ENCODE results near the gene KIFBP.
A peak's percentile ranks its signal among the peaks of the same experiment; 100 is the strongest.

KIFBP gene

GRCh38 chr10:69051303-69051702, 62.7 kb downstream of the KIFBP start:
- no peak for DNase-seq (ENCODE audit: low spot score)

DNA sequence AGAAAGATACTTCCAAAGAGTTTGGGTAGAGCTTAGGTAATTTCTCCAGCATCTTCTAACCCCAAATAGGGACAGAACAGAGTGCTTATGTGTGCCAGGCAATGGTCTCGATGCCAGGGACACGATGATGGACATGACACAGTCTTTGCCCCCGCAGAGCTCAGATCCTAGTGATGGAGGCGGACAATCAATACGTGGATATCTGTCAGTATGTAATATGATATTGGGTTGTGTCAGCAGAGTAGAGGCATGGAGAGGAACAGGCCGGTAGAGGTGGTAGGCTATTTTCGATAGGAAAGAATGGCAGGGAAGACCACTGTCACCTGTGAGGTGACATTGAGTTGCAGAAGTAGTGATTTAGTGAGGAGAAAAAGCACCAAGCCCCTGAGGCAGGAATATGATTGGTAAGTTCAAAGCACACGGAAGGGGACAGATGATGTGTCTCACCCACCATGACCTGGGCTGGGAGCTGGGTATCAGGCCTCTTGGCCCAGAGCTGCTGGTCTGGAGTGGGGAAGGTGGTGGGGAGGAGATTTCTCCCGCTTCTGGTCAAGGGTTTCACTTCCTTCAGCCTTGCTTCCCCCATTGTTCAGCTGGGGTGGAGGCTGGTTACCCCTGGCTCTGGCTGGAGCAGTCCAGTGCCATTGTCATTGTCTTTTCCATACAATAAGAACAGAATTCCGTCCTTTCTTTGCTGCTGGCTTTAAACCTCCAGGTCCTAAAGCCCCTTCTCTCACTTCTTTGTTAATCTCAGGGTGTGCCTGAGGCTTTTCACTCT, 63.3 kb downstream of the KIFBP start:
- no peak for DNase-seq (ENCODE audit: low spot score)

DNA sequence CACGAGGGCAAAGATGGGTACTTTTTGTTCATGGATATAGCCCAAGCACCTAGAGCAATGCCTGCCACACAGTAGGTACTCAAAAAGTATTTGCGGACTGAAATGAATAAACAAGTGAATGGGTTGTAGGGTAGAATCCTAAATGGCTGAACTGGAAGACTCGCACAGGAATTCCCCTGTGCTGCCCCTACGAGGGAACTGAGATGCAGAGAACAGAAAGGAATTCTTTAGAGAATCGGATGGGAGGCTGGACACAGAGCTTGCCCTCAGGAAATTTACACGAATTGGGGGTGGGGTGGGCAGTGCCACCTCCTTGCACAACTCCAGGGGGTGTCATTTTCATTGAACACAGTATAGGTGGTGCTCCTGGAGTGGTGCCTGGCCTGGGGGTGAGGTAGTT, 64.1 kb downstream of the KIFBP start:
- DNase-seq (ENCODE audit: low spot score): no peak

- DNase-seq (ENCODE audit: low spot score): no peak
Measured at GRCh38 chr10:69055241-69055640, 66.6 kb downstream of the KIFBP start.

DNA sequence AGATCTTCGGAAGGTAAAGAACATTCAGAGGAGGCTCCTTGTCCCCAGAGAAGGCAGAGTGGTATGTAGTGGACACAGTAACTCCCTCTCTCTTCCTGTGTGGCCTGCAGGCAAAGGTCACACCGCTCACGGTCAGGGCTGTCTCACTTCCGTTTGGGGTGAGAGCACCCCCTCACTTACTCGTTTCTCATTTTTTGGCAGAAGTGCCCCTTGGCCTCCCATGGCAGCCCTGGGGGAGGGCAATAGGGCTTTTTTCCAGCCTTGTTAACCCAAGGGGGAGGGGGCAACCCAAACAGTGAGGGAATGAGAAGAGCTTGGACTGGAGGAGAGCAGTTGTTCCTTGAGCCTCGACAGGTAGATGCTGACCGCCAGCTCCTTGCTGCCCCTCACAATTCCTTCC, 67.5 kb downstream of the KIFBP start:
- no peak for DNase-seq (ENCODE audit: low spot score)

- DNase-seq (ENCODE audit: low spot score): no peak
Measured at GRCh38 chr10:69056536-69057260, 68.1 kb downstream of the KIFBP start.

GRCh38 chr10:69057261-69057950, 68.8 kb downstream of the KIFBP start:
- no peak for DNase-seq (ENCODE audit: low spot score)

DNA sequence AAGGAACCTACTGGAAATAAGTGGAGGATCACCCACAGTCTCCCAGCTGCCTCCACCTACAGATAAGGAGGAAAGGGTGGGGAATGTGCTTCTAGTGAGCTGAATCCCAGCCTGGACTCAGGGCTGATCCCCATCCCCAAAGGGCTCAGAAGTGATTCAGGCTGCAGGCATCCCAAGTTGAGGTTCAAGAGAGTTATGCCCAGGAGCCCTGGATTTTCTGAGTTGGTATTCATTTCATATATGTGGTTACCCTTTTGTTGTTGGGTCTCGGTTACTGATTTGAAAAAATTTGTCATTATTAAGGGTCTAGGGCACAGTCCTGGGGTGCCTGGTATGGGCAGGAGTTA, 69.3 kb downstream of the KIFBP start:
- no peak for DNase-seq (ENCODE audit: low spot score)

DNA sequence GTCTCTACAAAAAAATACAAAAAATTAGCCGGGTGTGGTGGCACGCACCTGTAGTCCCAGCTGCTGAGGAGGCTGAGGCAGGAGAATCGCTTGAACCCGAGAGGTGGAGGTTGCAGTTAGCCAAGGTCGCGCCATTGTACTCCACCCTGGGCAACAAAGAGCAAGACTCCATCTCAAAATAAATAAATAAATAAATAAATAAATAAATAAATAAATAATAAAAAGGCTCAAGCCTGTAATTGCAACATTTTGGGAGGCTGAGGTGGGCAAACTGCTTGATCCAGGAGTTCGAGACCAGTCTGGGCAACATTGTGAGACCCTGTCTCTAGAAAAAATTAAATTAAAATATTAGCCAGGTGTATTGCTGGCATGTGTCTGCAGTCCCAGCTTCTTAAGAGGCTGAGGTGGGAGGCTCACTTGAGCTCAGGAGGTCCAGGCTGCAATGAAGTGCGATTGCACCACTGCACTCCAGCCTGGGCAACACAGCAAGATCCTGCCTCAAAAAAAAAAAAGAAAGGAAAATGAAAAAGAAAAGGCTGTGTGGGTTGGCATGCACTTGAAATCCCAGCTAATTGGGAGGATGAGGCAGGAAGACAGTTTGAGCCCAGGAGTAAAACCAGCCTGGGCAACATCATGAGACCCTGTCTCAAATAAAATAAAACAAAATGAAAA, 71.7 kb downstream of the KIFBP start:
- DNase-seq (ENCODE audit: low spot score): no peak

GRCh38 chr10:69061305-69062161, 72.9 kb downstream of the KIFBP start:
- DNase-seq (ENCODE audit: low spot score): peak; percentile 6

GRCh38 chr10:69062901-69063300, 74.3 kb downstream of the KIFBP start:
- DNase-seq (ENCODE audit: low spot score): no peak

GRCh38 chr10:69064762-69065328, 76.2 kb downstream of the KIFBP start:
- DNase-seq (ENCODE audit: low spot score): no peak

GRCh38 chr10:69065406-69066361, 77.1 kb downstream of the KIFBP start:
- no peak for DNase-seq (ENCODE audit: low spot score)

Measured in LoVo (cell line).